OCI-LY1 (cell line): ENCODE measurements around the gene TMEM175.

Experiments
- H2AFZ ChIP-seq: fragments of 200-600 bp; sonication (generic), shearing (Covaris generic); 2 replicates; pipeline ENCODE4 v1.6.0; 2014; ENCODE audit warnings: antibody characterized with exemption, mild to moderate bottlenecking, low read length
- H3F3A ChIP-seq: fragments of 200-600 bp; sonication (generic), shearing (Covaris generic); 2 replicates; pipeline ENCODE4 v1.6.0; 2014; ENCODE audit warnings: mild to moderate bottlenecking, antibody characterized with exemption, low read length, moderate library complexity; ENCODE audit not compliant: insufficient read depth
- H3K27ac ChIP-seq: fragments of 200-600 bp; sonication (generic); 2 replicates; pipeline ENCODE4 v1.5.1; 2014; ENCODE audit warnings: low read length, mixed run types, mild to moderate bottlenecking, low read depth; ENCODE audit not compliant: poor library complexity, severe bottlenecking
- H3K27me3 ChIP-seq: fragments of 200-600 bp; sonication (generic); 2 replicates; pipeline ENCODE4 v1.6.0; 2014; ENCODE audit warnings: antibody characterized with exemption, mild to moderate bottlenecking, low read length, moderate library complexity; ENCODE audit not compliant: insufficient read depth
- H3K36me3 ChIP-seq: fragments of 200-600 bp; sonication (generic); 2 replicates; pipeline ENCODE4 v1.6.1; 2014; ENCODE audit warnings: mild to moderate bottlenecking, antibody characterized with exemption, low read length, moderate library complexity, mixed read lengths; ENCODE audit not compliant: insufficient read depth
- H3K4me1 ChIP-seq: fragments of 200-600 bp; sonication (generic); 2 replicates; pipeline ENCODE4 v1.5.1; 2014; ENCODE audit warnings: mild to moderate bottlenecking, low read length, moderate library complexity; ENCODE audit not compliant: insufficient read depth, severe bottlenecking
- H3K4me2 ChIP-seq: fragments of 200-600 bp; sonication (generic), shearing (Covaris generic); 2 replicates; pipeline ENCODE4 v1.6.1; 2014; ENCODE audit warnings: low read length
- H3K4me3 ChIP-seq: fragments of 200-600 bp; sonication (generic); 2 replicates; pipeline ENCODE4 v1.5.1; 2014; ENCODE audit warnings: low read length, low read depth, mild to moderate bottlenecking, mixed read lengths; ENCODE audit not compliant: poor library complexity, severe bottlenecking
- H3K79me2 ChIP-seq: fragments of 200-600 bp; shearing (Covaris generic); 2 replicates; pipeline ENCODE4 v1.6.1; 2016; ENCODE audit warnings: mixed run types, low read length, mixed read lengths; ENCODE audit not compliant: insufficient read depth
- H3K9ac ChIP-seq: fragments of 200-600 bp; sonication (generic), shearing (Covaris generic); 2 replicates; pipeline ENCODE4 v1.6.1; 2014; ENCODE audit warnings: mild to moderate bottlenecking, low read length, mixed read lengths
- H3K9me2 ChIP-seq: fragments of 200-600 bp; sonication (generic), shearing (Covaris generic); 2 replicates; pipeline ENCODE4 v1.6.1; 2014; ENCODE audit warnings: low read depth, mild to moderate bottlenecking, low read length, mixed read lengths
- H3K9me3 ChIP-seq: fragments of 200-600 bp; shearing (Covaris generic); 2 replicates; pipeline ENCODE4 v1.6.1; 2014; ENCODE audit warnings: low read length, mixed read lengths
- H4K20me1 ChIP-seq: fragments of 200-600 bp; sonication (generic), shearing (Covaris generic); 2 replicates; pipeline ENCODE4 v1.6.0; 2016; ENCODE audit warnings: mild to moderate bottlenecking, low read length; ENCODE audit not compliant: insufficient read depth
- CTCF ChIP-seq: fragments of 200-600 bp; sonication (generic), shearing (Covaris generic); IDR thresholded peaks from 2 replicates; pipeline ENCODE4 v1.5.1; 2017; ENCODE audit warnings: mild to moderate bottlenecking, antibody characterized with exemption, low read length, moderate library complexity, mixed read lengths
- EZH2 ChIP-seq: fragments of 200-600 bp; sonication (generic), shearing (Covaris generic); IDR thresholded peaks from 2 replicates; pipeline ENCODE4 v1.8.0; 2017; ENCODE audit warnings: borderline replicate concordance, mixed run types, mild to moderate bottlenecking, antibody characterized with exemption, low read length, moderate library complexity, mixed read lengths

The TMEM175 gene

GRCh38 chr4:898123-898522, 34.1 kb upstream of the TMEM175 start:
- Histone ChIP-seq H3F3A (no peaks in the 10 kb centered on the region), H2AFZ (no peak overlapping the region), H3K27ac (no peak overlapping the region), H3K4me2 (no peak overlapping the region), H3K4me1 (no peaks in the 10 kb centered on the region), H3K9me3 (no peaks in the 10 kb centered on the region), H3K79me2 (no peaks in the 10 kb centered on the region), H3K27me3 (no peaks in the 10 kb centered on the region), H3K36me3 (no peaks in the 10 kb centered on the region), H3K9ac (no peak overlapping the region), H4K20me1 (no peaks in the 10 kb centered on the region), H3K9me2 (no peaks in the 10 kb centered on the region), H3K4me3 (no peak overlapping the region)
- TF ChIP-seq CTCF, result no peak
- no peak for TF ChIP-seq EZH2

GRCh38 chr4:898869-899555, 33.2 kb upstream of the TMEM175 start:
- no peaks in the 10 kb centered on the region for H4K20me1 ChIP-seq
- H3K9ac ChIP-seq, result no peak overlapping the region
- no peaks in the 10 kb centered on the region for H3K36me3 ChIP-seq
- no peaks in the 10 kb centered on the region for H3K79me2 ChIP-seq
- H2AFZ ChIP-seq, result no peak overlapping the region
- H3F3A ChIP-seq, result no peaks in the 10 kb centered on the region
- no peak overlapping the region for H3K27ac ChIP-seq
- H3K9me3 ChIP-seq, result no peaks in the 10 kb centered on the region
- TF ChIP-seq EZH2 (no peak), CTCF (no peak)
- no peaks in the 10 kb centered on the region for H3K4me1 ChIP-seq
- H3K4me3 ChIP-seq, result no peak overlapping the region
- no peak overlapping the region for H3K4me2 ChIP-seq
- H3K9me2 ChIP-seq, result no peaks in the 10 kb centered on the region
- H3K27me3 ChIP-seq, result no peaks in the 10 kb centered on the region

GRCh38 chr4:899556-899906, 32.7 kb upstream of the TMEM175 start:
- Histone ChIP-seq H2AFZ (no peak overlapping the region), H3K27ac (no peak overlapping the region), H3F3A (no peaks in the 10 kb centered on the region), H3K79me2 (no peaks in the 10 kb centered on the region), H3K4me1 (no peaks in the 10 kb centered on the region), H3K9me3 (no peaks in the 10 kb centered on the region), H3K9me2 (no peaks in the 10 kb centered on the region), H3K36me3 (no peaks in the 10 kb centered on the region), H3K4me2 (no peak overlapping the region), H3K27me3 (no peaks in the 10 kb centered on the region), H4K20me1 (no peaks in the 10 kb centered on the region), H3K4me3 (no peak overlapping the region), H3K9ac (no peak overlapping the region)
- TF ChIP-seq EZH2 (no peak), CTCF (no peak)
